Testis (tissue), 3 donors: ENCODE measurements around the gene TOLLIP. TPM values are rescaled to one million over a fixed set of nuclear protein-coding genes. Genes with fewer than 3 reads are reported as not detected.

ENCODE experiments used
- DNase-seq: peaks from one replicate; pipeline ENCODE4 v3.0.0-alpha.2; 2019
- H3K27ac ChIP-seq, 2 donors: fragments of 200-600 bp; sonication (generic); one replicate each; pipeline ENCODE4 v1.5.1; 2019
- H3K27me3 ChIP-seq: fragments of 200-600 bp; sonication (generic); one replicate; pipeline ENCODE4 v1.5.1; 2019
- H3K36me3 ChIP-seq: fragments of 200-600 bp; sonication (generic); one replicate; pipeline ENCODE4 v1.5.1; 2017; ENCODE audit warnings: low read depth; ENCODE audit errors: missing control alignments
- H3K4me1 ChIP-seq: fragments of 200-600 bp; sonication (generic); one replicate; pipeline ENCODE4 v1.5.1; 2019
- H3K4me3 ChIP-seq, 2 donors: fragments of 200-600 bp; sonication (generic); one replicate each; pipeline ENCODE4 v1.5.1; 2017 to 2019
- H3K9me3 ChIP-seq: fragments of 200-600 bp; sonication (generic); one replicate; pipeline ENCODE4 v1.5.1; 2017
- CTCF ChIP-seq, 3 experiments: fragments of 450-650 bp in 2 of 3; fragments of 200-600 bp in 1 of 3; sonication (generic) in 1 of 3; IDR thresholded peaks; one replicate each; pipeline ENCODE4 v1.5.1; 2016 to 2019; ENCODE audit warnings: antibody characterized with exemption in 3 of 3, mild to moderate bottlenecking in 2 of 3, moderate library complexity in 1 of 3
- POLR2A ChIP-seq: fragments of 450-650 bp; IDR thresholded peaks from one replicate; pipeline ENCODE4 v1.6.1; 2017; ENCODE audit warnings: antibody characterized with exemption, mild to moderate bottlenecking, moderate library complexity
- WGBS, 2 donors: methylation state at CpG; one replicate each; pipeline ENCODE4 v1.1.5; 2018; 5-methylcytosine and 5-hydroxymethylcytosine counted together
- intact Hi-C: fragments of 100-400 bp; cut with DNase I; formaldehyde crosslinking; loops from one replicate; pipeline ENCODE4 v1.15.1; 2023; ENCODE audit warnings: low total_unique reads
- polyA plus RNA-seq: library from polyadenylated mRNA; stranded (reverse); fragments of 350-450 nt; fragmentation: Illumina TruSeq; extraction: RNeasy Lipid Tissue Mini Kit (QIAGEN cat#74804); gene quantifications from one replicate; pipeline ENCODE4 v1.2.3, GENCODE V29; 2014; ENCODE audit warnings: low read depth, low replicate concordance; ENCODE audit not compliant: insufficient read depth
- total RNA-seq, 2 donors: library from RNA; depleted of rRNA; stranded (reverse); fragments of >200 nt; gene quantifications; one replicate each; pipeline ENCODE4 v1.2.3, GENCODE V29; 2016

The TOLLIP gene
- total and polyA plus RNA-seq, 3 donors from 2014 or later = 185 to 220 (median 197) TPM

- 80 to 90% methylated on average over 8 to 14 of the region's 21 CpGs for WGBS, 2 donors
- no peaks in the 10 kb centered on the region for H3K27me3 ChIP-seq
- no peak for TF ChIP-seq CTCF (IDR thresholded peaks at IDR 0.05)
- DNase-seq = no peak
- no peak overlapping the region for H3K4me3 ChIP-seq
- intact Hi-C loops = no loop called here
- H3K36me3 ChIP-seq = no peaks in the 10 kb centered on the region
- no peak overlapping the region for H3K27ac ChIP-seq
- no peaks in the 10 kb centered on the region for H3K4me1 ChIP-seq
- no peaks in the 10 kb centered on the region for H3K9me3 ChIP-seq
These were observed 75.9 kb downstream of the TOLLIP start for GRCh38 chr11:1233351-1234053.

GRCh38 chr11:1232883-1233321, 76.5 kb downstream of the TOLLIP start:
- 82 to 89% methylated on average over 10 to 30 of the region's 30 CpGs for WGBS, 2 donors
- Histone ChIP-seq H3K27me3 (no peaks in the 10 kb centered on the region), H3K27ac (no peak overlapping the region), H3K4me3 (no peak overlapping the region), H3K36me3 (no peaks in the 10 kb centered on the region), H3K9me3 (no peaks in the 10 kb centered on the region), H3K4me1 (no peaks in the 10 kb centered on the region)
- intact Hi-C loops = no loop called here
- no peak for DNase-seq
- TF ChIP-seq POLR2A = no peak
- TF ChIP-seq CTCF (IDR thresholded peaks at IDR 0.05) = no peak

- Histone ChIP-seq H3K36me3 (no peaks in the 10 kb centered on the region), H3K27ac (no peak overlapping the region), H3K27me3 (no peaks in the 10 kb centered on the region), H3K4me3 (no peak overlapping the region), H3K4me1 (no peaks in the 10 kb centered on the region), H3K9me3 (no peaks in the 10 kb centered on the region)
- TF ChIP-seq CTCF (IDR thresholded peaks at IDR 0.05) = no peak
- TF ChIP-seq POLR2A = no peak
- intact Hi-C loops = no loop called here
- WGBS, 2 donors = 90% methylated on average over 6 to 46 of the region's 46 CpGs
- no peak for DNase-seq
These were observed 77.2 kb downstream of the TOLLIP start for GRCh38 chr11:1232021-1232882.

GRCh38 chr11:1231396-1232020, 77.9 kb downstream of the TOLLIP start:
- intact Hi-C loops = no loop called here

More at GRCh38 chr11:1231396-1232020, 77.9 kb downstream of the TOLLIP start:
- Histone ChIP-seq H3K4me1 (no peaks in the 10 kb centered on the region), H3K4me3 (no peak overlapping the region), H3K27ac (no peak overlapping the region), H3K9me3 (no peaks in the 10 kb centered on the region), H3K36me3 (no peaks in the 10 kb centered on the region), H3K27me3 (no peaks in the 10 kb centered on the region)
- TF ChIP-seq POLR2A (no peak), CTCF (IDR thresholded peaks at IDR 0.05) (no peak)
- DNase-seq = no peak
- WGBS, 2 donors = 60 to 74% methylated on average over 2 to 22 of the region's 22 CpGs
